NCI-H1105 (cell line): ENCODE results near the gene PAK1.
"Not testable (repeated sequence)": the region's sequence is repeated elsewhere in the genome, so short reads cannot be mapped to it uniquely, and the experiment has no call there.

Source experiments
- DNase-seq: peaks from one replicate; lab custom pipeline; 2025; lab: John Stamatoyannopoulos, UW

PAK1 gene

DNA sequence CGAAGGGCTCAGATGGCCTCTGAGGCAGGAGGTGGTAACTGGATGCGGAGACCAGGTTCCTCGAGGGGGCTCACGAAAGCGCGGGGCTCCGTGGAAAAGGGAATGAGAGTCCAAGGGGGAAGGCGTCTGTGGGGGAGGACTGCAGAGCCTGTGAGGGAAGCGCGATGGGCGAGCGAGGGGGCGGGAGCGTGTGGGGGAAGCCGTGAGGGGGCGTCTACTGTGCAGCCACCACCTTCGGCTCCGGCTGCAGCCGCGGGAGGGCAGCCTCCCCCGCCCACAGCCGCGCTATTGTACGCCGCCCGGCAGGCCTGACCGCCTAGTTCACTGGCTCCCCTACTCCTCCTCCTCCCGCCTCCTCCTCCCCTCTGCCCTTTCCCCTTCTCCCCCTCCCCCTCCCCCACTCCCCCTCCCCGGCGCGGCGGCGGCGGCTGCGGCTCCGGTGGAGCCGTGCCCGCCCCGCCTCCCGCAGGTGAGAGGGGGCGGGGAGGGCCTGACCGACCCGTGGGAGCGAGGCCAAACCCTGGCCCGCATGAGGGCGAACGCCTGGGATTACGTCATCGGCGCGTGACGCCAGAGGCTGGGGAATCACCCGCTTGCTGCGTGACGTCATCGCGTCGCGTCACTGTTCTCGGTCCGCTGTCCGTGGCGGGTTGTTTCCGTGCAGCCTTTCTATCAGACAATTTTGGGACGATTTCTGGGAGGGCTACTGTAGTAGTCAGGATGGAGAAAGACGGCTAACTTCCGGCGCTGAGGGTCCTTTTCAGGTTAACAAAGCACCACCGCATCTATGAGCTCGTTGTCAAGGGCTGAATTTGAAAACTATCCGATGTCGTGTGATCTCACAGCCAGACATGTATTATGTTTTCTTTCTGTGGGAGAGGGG lies at the start of gene PAK1:
Gene PAK1 (minus strand): TSS at position 294 of the 883 bp plus-strand sequence. CDS start 81,574 bp downstream, outside the sequence.
- DNase-seq, result peak; percentile 83

DNA sequence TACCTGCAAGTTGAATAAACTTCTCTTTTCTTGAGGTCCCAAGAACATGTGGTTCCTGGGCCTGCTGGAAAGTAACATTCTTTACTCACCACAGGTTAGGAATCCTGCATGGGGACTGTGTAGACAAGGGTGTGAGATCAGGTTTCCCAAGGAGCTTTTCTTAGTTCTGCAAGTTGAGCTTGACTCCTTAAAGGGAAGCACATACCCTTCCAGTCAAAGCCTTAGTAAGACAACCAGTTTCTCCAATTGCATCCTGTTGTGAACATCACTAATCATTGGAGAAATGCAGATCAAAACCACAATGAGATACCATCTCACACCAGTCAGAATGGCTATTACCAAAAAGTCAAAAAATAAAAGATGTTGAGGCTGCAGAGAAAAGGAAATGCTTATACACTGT lies 48.3 kb upstream of the PAK1 start:
- no peak for DNase-seq

DNA sequence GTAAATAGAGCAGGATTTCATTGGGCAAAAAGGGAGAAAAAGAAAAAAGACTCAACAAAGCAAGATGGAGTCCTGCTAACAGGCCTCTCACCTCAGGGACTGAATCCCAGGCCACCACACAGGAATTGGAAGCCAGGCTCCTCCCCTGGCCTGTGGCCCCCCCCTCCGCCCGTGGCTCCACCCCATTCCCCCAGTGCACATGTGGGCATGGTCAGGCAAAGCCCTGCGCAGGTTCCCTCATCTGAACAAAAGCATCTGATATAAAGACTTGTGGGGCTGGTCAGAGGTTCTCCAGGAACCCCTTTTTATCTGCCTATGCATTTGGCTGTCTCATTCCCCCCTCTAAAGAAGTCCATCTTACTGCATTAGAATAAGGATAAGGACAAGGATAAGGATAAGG lies 46.0 kb upstream of the PAK1 start:
- no peak for DNase-seq

DNA sequence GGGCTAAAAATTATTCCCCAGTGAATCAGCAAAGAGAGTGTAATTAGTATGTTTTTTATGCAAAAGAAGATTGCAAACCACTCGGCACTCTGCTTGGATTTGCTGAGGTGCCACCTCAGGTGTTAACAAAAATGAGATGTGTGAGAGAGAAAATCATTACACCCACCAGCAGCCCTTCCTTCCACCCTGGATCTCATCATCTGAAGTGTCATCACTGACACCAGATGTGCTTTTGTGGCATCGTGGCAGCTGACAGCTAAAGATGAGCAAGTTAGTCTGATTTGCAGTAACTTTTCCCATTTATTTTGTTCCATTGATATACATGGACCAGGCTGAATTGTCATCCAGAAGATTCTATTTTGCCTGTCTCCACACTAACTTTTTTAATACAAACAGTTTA lies 44.6 kb upstream of the PAK1 start:
- no peak for DNase-seq

DNA sequence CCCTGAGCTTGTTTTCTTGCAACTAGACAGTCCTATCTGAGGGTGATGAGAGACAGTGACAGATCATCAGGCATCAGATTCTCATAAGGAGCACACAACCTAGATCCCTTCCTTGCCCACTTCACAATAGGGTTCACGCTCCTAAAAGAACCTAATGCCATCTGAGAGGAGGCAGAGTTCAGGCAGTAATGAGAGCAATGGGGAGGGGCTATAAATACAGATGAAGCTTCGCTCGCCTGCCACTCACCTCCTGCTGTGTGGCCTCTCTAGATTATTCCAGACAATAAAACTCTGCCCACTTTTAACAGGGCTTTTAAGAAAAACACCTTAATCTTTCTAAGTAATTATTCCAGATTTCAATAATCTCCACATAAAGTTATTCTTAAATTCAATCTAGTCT lies 43.9 kb upstream of the PAK1 start:
- no peak for DNase-seq

DNA sequence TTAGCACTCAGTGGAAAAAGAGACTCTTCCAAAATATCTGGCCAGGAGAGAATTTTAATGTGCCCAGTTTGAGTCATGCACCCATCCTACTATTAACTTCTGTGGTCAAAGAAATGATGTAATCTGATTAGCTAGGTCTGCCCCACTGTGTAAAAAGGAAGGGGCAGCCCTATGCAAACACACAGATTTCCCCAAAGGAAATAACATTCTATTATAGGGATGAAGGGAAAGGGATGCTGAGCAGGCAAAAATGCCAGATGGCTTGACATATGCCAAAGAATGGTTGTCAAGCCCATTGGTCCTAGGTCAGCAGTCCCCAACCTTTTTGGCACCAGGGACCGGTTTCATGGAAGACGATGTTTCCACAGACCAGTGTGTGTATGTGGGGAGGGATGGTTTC lies 43.3 kb upstream of the PAK1 start:
- DNase-seq, result no peak

DNA sequence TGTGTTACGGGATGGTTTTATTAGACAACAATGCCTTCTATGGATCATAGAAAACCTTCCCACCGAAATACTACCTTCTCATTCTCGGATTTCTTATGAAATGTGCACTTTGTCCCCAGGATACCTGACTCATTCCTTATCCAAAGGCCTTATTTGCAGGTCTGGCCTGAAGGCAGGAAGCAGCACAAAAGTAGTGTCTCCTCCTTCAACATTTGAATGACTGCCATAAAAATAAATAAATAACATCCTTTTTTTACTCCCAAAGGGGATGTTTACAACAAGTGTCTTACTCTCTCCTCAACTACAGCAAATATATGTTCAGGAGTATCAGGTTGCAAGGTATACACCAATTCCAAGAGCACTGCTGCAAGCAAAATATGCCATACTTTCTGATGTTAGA lies 41.6 kb upstream of the PAK1 start:
- DNase-seq, result no peak

DNA sequence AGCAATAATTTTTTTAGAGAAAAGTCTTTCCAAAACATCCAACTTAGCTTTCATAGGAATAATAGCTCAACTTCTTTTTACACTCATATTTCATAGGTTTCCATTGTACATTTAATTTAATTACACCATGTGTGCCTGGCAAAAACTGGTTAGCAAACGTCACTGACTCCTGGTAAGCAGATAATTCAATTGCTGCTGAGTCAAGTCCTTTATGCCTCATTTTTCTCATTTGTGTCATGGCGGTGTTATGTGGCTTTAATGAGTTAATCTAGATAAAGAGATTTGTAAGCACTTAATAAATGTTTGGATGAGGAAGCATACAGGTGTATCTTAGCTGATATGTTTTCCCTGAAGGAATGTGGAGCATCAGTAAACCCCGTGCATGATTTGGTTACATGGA lies 41.2 kb upstream of the PAK1 start:
- no peak for DNase-seq

DNA sequence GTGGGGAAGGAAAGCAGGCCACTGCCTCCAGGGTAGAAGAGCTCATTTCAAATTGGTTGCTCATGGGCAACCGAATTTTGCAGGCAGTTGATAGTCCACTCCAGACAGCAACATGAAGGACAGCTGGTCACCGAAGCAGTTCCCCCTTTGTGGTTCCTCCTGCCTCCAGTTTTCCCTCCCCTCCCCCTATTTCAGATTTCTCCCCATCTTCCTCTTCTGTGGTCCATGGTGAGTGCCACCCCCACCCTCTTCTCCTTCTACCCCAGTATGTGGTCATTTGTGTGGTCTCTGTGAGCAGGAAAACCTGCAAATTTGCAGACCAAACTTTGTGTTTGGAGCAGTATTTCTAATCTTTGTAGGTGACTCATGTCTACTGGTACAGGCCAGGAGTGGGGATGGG lies 38.2 kb upstream of the PAK1 start:
- DNase-seq, result no peak

DNA sequence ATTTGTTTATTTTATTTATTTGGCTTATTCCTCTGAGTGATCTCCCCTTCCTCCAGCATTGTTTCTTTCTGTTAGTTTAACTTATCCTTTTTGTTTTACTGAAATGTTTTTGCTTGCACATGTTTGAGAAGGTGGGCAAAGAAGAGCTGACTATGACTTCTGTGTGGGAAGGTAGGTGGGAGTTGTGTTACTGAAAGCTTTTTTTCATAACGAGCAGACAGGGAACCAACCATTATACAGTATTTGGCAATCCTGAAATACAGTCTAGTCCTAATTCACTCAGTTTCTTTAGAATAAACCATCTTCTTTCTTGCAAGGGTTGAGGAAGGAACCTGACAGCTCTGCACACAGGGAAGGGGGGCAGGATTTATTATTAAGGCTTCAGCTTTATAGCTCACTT lies 37.0 kb upstream of the PAK1 start:
- DNase-seq, result no peak

DNA sequence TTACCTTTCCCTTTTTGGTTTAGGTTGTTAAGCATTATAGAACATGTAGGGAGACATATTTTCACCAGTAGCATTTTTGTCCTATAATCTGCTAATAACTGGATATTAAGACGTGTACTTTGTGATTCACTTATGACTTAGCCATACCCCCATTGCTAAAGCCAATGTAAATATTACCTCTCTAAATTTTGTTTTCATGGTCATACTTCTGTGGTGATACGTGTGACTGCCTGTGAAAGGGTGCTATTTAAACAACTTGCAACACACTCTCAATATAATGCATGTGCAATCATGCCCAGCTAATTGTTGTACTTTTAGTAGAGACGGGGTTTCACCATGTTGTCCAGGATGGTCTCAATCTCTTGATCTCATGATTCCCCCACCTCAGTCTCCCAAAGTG lies 36.2 kb upstream of the PAK1 start:
- DNase-seq, result peak; percentile 6

DNA sequence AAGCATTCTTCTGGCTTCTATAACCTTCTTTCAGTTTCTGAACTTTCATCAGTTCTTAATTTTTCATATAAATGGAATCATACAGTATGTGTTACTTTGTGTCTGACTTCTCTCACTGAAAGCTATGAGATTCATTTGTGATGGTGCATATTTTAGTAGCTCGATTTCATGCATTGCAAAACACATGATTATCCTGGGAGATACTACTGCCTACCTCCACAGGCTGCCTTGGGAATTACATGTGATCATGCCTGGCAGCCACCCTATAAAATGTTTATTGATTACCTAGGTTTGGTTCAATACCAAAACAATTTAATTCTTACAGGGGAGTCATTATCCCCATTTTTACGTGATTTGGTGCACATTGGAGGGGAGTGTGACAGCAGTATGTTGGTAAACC lies 34.1 kb upstream of the PAK1 start:
- DNase-seq, result no peak

DNA sequence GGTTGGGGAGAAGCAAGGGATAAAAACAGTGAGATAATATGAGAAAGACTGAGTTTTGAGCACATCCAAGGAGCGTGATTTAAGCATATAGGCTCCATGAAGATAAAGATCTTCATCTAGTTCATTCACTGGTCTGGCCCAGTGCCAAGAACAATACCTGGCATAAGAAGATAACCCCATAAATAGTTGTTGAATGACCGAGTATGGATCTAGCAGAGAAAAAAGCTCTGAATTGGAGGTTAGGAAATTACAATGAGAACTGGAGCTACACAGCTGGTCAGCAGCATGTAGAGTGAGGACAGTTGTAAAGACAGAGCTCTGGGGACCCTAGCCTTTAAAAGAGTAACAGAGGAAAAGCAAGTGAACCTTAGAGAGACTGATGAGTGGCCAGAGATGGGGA lies 33.0 kb upstream of the PAK1 start:
- DNase-seq, result peak; percentile 72

DNA sequence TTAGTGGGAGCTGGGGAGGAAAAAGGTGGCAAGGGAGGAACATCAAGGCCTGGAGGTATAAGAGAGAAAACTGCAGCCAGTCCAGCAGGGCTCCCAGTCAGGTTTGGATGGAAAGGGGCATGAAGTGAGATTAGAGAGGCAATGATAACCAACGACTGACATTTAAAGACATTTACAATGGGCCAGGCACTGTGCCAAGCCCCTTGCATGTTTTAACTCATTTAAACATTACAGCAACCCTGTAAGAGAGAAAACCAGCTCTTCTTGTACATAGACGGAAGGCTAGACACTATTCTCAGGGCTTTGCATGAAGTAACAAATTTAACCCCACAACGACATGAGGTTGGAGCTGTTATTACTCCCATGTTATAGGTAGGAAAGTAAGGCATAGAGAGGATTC lies 32.1 kb upstream of the PAK1 start:
- DNase-seq, result peak; percentile 35

DNA sequence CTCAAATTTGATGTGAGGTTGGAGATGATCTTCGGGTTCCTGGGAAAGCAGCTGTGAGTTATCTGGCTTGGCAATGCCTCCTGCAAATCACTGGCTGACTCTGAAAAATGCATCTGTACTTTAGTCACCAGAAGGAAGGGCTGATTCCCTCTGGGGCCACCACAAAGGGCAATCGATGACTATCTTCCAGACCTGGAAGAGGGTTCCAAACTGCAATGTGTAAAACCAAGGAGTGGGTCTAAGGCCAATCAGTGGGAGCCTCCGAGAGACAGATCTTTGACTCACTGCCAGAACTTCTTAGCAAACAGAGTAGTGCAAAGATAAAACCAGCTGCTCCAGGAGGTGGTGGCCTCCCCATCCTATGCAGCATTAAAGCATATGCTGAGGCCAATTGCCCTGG lies 29.1 kb upstream of the PAK1 start:
- no peak for DNase-seq

DNA sequence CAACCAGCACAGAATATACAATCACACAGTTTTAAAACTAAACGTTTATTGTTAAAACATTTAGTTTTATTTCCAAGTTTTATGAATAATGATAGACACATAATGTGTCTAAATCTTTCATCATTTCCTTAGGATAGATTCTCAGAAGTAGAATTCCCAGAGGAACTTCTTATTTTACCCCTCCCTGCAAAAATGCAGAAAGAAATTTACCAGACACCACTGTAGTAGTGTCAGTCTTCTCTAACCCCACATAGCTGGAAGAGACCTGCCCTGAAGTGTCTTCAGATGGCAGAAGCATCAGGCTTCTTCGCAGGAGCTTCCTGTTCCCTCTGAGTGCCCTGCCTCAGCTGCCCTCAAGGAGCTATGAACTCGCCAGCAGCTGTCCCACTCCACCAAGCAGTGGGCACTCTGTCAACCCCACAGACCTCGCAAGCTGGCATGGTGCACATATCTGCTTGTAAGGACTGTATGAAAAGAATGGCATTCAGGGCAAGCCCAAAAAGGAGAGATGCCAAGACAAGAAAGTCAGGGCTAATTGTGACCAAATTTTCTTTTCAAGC lies 28.5 kb upstream of the PAK1 start:
- DNase-seq, result no peak

DNA sequence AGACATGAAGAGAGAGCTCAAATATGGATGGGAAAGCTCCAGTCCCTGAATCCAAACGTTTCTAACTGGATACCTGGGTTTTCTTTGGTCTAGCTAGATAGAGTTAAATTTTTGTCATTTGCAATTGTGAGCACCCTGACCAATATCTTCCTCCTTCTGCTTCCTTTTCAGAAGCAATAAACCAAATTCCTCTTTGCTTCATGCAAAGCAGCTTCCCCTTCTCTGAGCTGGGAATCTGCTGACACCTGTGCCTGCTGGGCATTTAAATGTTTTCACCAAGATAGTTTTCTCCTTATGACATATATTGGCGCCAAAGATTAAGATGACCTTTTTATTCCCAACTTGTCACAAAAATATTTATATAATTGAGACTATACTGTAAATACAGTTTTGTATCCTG lies 27.9 kb upstream of the PAK1 start:
- DNase-seq, result no peak

DNA sequence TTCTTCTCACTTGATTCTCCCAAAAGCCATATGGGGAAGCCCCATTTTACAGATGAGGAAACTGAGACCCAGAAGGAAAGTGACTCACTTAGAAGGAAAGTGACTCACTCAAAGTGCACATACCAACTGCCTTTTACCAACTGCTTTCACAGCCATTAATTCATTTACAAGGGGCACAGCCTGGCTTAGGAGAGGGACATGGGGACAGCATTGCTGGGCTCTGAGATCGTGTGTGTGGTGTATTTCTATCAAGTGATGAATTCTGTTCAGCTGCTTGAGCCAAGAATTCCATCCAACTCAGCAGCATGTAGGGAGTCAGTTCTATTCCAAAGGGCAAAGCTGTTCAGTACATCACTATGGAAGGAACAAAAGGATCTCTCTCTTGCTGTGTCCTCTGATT lies 23.5 kb upstream of the PAK1 start:
- DNase-seq, result no peak

DNA sequence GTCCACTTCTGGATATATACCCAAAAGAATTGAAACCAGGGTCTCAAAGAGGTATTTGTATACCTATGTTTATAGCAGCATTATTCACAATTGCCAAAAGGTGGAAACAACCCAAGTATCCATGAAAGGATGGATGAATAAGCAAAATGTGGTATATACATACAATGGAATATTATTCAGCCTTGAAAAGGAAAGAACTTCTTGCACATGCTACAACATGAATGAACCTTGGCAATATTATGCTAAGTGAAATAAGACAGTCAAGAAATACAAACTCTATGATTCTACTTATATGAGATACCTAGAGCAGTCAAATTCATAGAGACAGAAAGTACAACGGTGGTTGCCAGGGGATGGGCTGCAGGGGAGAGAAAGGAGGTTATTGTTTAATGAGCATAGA lies 21.6 kb upstream of the PAK1 start:
- no peak for DNase-seq

DNA sequence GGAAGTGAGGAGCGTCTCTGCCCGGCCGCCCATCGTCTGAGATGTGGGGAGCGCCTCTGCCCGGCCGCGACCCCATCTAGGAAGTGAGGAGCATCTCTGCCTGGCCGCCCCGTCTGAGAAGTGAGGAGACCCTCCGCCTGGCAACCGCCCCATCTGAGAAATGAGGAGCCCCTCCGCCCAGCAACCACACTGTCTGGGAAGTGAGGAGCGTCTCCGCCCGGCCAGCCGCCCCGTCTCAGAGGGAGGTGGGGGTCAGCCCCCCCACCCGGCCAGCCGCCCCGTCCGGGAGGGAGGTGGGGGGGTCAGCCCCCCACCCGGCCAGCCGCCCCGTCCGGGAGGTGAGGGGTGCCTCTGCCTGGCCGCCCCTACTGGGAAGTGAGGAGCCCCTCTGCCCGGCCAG lies 16.1 kb upstream of the PAK1 start:
- not testable (repeated sequence) for DNase-seq

DNA sequence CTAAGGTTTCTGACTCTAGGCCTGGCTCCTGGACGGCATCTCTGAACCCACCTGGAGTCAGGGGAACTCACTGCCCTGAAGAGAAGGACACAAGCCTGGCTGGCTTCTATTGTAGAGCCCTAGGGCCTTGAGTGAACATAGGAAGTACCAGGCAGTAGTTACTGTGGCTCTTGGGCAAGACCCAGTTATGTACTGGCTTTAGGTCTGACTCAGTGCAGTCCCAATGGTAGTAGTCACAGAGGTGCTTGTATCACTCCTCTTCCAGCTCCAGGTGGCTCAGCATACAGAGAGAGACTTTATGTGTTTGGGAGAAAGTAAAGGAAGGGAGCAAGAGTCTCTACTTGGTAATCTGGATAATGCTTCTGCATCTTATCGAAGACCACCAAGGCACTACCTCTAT lies 13.9 kb upstream of the PAK1 start:
- DNase-seq, result no peak

DNA sequence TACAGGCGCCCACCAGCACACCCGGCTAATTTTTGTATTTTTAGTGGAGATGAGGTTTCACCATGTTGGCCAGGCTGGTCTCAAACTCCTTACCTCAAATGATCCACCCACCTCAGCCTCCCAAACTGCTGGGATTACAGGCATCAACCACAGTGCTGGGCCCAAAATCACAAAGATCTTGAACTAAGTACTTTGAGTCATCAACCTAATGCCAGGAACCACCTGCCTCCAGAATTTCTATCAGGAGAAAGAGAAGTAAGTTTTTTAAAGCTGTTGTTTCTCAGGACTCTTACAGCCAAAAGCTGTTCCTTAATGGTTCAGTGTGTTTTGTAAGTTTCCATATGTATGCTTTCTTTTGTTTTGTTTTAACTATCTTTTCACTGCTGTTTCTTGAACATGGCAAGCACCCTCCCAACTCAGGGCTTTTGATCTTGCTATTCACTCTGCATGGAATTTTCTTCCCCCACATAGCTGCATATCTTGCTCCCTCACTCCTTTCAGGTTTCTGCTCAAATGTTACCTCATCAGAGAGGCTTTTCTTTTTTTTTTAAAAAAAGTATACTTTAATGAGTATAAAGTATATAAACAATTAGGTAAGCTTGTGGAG lies 6.0 kb upstream of the PAK1 start:
- DNase-seq, result no peak

DNA sequence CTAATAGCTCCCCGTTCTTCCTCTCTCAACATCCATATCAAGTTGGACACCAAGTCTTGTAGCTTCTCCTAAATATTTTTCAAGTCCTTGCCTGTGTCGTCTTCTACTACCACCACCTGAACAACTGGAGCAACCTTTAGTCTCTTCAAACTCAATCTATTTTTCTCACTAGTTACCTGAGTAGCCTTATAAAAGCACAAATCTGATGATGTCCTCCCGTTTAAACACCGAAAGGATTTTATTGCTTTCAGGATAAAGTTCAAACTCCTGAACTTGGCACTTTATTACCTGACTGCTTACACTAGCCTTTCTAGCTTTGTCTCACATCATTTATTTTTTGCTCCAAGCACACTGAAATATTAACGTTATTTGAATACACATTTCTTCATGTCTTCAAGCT lies 1.3 kb upstream of the PAK1 start:
- no peak for DNase-seq

DNA sequence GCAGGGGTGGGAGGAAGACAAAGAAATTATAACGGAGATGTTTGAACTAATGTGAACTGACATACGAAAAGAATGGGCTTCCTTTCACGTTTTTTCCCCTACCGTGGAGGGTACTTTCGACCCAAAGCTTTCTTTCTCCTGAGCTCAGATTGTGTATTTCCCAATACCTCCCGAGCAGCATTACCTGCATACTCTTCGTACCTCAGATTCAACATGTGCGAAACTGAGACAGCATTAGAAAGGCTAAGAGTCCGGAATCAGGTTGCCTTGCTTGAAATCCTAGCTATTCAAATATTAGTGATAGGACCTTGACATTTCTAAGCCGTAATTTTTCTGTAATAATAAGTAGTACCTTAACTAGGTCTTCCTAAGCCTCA lies 778 bp upstream of the PAK1 start:
- DNase-seq, result no peak
